ENCODE measurements around the gene KDM3B. TPM values are rescaled to one million over a fixed set of nuclear protein-coding genes. Genes with fewer than 3 reads are reported as not detected.

Gene KDM3B
- total and polyA plus RNA-seq, 9 of the 15 experiments (the other 6 are each of a cell fraction or from before 2014, with no cell fraction given), result 13.8 to 62.8 (median 41.9) TPM

DNA sequence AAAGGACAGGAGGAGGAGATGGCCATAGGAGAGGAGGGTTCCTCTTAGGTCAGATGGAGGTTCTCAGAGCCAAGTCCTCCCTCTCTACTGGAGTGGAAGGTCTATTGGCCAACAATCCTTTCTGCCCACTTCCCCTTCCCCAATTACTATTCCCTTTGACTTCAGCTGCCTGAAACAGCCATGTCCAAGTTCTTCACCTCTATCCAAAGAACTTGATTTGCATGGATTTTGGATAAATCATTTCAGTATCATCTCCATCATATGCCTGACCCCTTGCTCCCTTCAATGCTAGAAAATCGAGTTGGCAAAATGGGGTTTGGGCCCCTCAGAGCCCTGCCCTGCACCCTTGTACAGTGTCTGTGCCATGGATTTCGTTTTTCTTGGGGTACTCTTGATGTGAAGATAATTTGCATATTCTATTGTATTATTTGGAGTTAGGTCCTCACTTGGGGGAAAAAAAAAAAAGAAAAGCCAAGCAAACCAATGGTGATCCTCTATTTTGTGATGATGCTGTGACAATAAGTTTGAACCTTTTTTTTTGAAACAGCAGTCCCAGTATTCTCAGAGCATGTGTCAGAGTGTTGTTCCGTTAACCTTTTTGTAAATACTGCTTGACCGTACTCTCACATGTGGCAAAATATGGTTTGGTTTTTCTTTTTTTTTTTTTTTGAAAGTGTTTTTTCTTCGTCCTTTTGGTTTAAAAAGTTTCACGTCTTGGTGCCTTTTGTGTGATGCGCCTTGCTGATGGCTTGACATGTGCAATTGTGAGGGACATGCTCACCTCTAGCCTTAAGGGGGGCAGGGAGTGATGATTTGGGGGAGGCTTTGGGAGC is 115.9 kb downstream of the KDM3B start (continued):
- TF ChIP-seq CREB1 (IDR thresholded peaks at IDR 0.05) (peak; percentile 52), CREB1 (CRISPR knock-in tag; IDR thresholded peaks at IDR 0.05) (0 out of 2 replicates have a peak, but pooled peaks have one; percentile 15), STAT5A (IDR thresholded peaks at IDR 0.05; ENCODE audit: borderline replicate concordance, low read length) (peak; percentile 25; the same call in 1 of the 2 replicates), TEAD1 (CRISPR knock-in tag; IDR thresholded peaks at IDR 0.05) (0 out of 4 replicates have a peak, but pooled peaks of 1 of the 2 experiments have one; percentile 51), KAT7 (CRISPR knock-in tag; IDR thresholded peaks at IDR 0.05; ENCODE audit: borderline replicate concordance) (0 out of 2 replicates have a peak, but pooled peaks have one; percentile 28), THRAP3 (IDR thresholded peaks at IDR 0.05; ENCODE audit: borderline replicate concordance) (no peak), ZNF589 (CRISPR knock-in tag; IDR thresholded peaks at IDR 0.05; ENCODE audit: low read depth) (0 out of 2 replicates have a peak, but pooled peaks have one; percentile 23), ZNF717 (CRISPR knock-in tag; IDR thresholded peaks at IDR 0.05) (peak; percentile 61; the same call in 1 of the 2 replicates), CCAR2 (IDR thresholded peaks at IDR 0.05; ENCODE audit: low read depth, low read length) (no peak), RNF2 (IDR thresholded peaks at IDR 0.05) (no peak), GATAD2B (IDR thresholded peaks at IDR 0.05; ENCODE audit: borderline replicate concordance) (no peak), HNRNPL (IDR thresholded peaks at IDR 0.05; ENCODE audit: low read depth, low read length) (peak; percentile 93), U2AF1 (optimal IDR thresholded peaks at IDR 0.05; ENCODE audit: low read depth, low read length) (peak; percentile 76), SRSF1 (IDR thresholded peaks at IDR 0.05; ENCODE audit: low read depth, low read length) (no peak), ZNF695 (CRISPR knock-in tag; IDR thresholded peaks at IDR 0.05) (0 out of 2 replicates have a peak, but pooled peaks have one; percentile 10), GTF2A2 (tag; IDR thresholded peaks at IDR 0.05) (no peak), GABPA (tag; conservative IDR thresholded peaks at IDR 0.05; ENCODE audit: low read depth) (no peak), COPS2 (conservative IDR thresholded peaks at IDR 0.05) (no peak)
- TF ChIP-seq, protein P1, sequence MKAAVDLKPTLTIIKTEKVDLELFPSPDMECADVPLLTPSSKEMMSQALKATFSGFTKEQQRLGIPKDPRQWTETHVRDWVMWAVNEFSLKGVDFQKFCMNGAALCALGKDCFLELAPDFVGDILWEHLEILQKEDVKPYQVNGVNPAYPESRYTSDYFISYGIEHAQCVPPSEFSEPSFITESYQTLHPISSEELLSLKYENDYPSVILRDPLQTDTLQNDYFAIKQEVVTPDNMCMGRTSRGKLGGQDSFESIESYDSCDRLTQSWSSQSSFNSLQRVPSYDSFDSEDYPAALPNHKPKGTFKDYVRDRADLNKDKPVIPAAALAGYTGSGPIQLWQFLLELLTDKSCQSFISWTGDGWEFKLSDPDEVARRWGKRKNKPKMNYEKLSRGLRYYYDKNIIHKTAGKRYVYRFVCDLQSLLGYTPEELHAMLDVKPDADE (conservative IDR thresholded peaks at IDR 0.05; ENCODE audit: control insufficient read depth, low read depth, low read length), result peak; percentile 65; the same call in 1 of the 2 replicates
- TF ChIP-seq, protein P2, sequence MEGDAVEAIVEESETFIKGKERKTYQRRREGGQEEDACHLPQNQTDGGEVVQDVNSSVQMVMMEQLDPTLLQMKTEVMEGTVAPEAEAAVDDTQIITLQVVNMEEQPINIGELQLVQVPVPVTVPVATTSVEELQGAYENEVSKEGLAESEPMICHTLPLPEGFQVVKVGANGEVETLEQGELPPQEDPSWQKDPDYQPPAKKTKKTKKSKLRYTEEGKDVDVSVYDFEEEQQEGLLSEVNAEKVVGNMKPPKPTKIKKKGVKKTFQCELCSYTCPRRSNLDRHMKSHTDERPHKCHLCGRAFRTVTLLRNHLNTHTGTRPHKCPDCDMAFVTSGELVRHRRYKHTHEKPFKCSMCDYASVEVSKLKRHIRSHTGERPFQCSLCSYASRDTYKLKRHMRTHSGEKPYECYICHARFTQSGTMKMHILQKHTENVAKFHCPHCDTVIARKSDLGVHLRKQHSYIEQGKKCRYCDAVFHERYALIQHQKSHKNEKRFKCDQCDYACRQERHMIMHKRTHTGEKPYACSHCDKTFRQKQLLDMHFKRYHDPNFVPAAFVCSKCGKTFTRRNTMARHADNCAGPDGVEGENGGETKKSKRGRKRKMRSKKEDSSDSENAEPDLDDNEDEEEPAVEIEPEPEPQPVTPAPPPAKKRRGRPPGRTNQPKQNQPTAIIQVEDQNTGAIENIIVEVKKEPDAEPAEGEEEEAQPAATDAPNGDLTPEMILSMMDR (IDR thresholded peaks at IDR 0.05 in 2 of 3, conservative IDR thresholded peaks at IDR 0.05 in 1 of 3; ENCODE audit: insufficient read depth in 2 of 3, low read depth in 1 of 3, low read length in 3 of 3), result no peak
- TF ChIP-seq, protein P3, sequence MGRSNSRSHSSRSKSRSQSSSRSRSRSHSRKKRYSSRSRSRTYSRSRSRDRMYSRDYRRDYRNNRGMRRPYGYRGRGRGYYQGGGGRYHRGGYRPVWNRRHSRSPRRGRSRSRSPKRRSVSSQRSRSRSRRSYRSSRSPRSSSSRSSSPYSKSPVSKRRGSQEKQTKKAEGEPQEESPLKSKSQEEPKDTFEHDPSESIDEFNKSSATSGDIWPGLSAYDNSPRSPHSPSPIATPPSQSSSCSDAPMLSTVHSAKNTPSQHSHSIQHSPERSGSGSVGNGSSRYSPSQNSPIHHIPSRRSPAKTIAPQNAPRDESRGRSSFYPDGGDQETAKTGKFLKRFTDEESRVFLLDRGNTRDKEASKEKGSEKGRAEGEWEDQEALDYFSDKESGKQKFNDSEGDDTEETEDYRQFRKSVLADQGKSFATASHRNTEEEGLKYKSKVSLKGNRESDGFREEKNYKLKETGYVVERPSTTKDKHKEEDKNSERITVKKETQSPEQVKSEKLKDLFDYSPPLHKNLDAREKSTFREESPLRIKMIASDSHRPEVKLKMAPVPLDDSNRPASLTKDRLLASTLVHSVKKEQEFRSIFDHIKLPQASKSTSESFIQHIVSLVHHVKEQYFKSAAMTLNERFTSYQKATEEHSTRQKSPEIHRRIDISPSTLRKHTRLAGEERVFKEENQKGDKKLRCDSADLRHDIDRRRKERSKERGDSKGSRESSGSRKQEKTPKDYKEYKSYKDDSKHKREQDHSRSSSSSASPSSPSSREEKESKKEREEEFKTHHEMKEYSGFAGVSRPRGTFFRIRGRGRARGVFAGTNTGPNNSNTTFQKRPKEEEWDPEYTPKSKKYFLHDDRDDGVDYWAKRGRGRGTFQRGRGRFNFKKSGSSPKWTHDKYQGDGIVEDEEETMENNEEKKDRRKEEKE (IDR thresholded peaks at IDR 0.05; ENCODE audit: borderline replicate concordance in 1 of 2, control insufficient read depth in 1 of 2, low read depth in 2 of 2, low read length in 1 of 2), result peak in 1 of 2 experiments; percentile 93; a peak in 2 of 4 replicates
